A673 (cell line): Measurements from ENCODE around the gene EVX1. TPM values are rescaled to one million over a fixed set of nuclear protein-coding genes. Genes with fewer than 3 reads are reported as not detected.

Experiments
- BruUV-seq: library from RNA; stranded (reverse); fragments of 400-500 nt; replicated peaks from 2 replicates; lab custom pipeline; 2021; lab: Mats Ljungman, UMichigan
- CTCF ChIA-PET: fragments of 300-600 bp; sonication (Branson Sonifier 250); formaldehyde crosslinking; loops from one replicate; lab custom pipeline; 2022; ENCODE audit warnings: antibody characterized with exemption; lab: Charles Lee
- POLR2A ChIA-PET: fragments of 300-600 bp; sonication (Branson Sonifier 250); formaldehyde crosslinking; loops from one replicate; lab custom pipeline; 2022; ENCODE audit warnings: antibody characterized with exemption; ENCODE audit not compliant: low non-redundant PET; lab: Charles Lee
- DNase-seq: peaks from one replicate; pipeline ENCODE4 v3.0.0-alpha.2; 2015; ENCODE audit warnings: low spot score
- H3K27ac ChIP-seq: fragments of 200-600 bp; sonication (generic); 2 replicates; pipeline ENCODE4 v1.5.1; 2016; ENCODE audit warnings: mixed run types, low read depth, mild to moderate bottlenecking, mixed read lengths, antibody characterized with exemption, low read length; ENCODE audit not compliant: poor library complexity, severe bottlenecking
- H3K27me3 ChIP-seq: fragments of 200-600 bp; sonication (generic); replicated peaks from 2 replicates; pipeline ENCODE4 v1.6.1; 2017; ENCODE audit warnings: mixed run types, low read depth, mild to moderate bottlenecking, mixed read lengths, antibody characterized with exemption, low read length; ENCODE audit not compliant: insufficient read depth, poor library complexity
- H3K36me3 ChIP-seq: fragments of 200-600 bp; sonication (generic); 2 replicates; pipeline ENCODE4 v1.6.1; 2016; ENCODE audit warnings: mixed run types, mild to moderate bottlenecking, mixed read lengths, antibody characterized with exemption, low read length; ENCODE audit not compliant: insufficient read depth, poor library complexity, severe bottlenecking
- H3K4me1 ChIP-seq: fragments of 200-600 bp; sonication (generic); 2 replicates; pipeline ENCODE4 v1.6.1; 2017; ENCODE audit warnings: mixed run types, mild to moderate bottlenecking, mixed read lengths, antibody characterized with exemption, low read length; ENCODE audit not compliant: insufficient read depth, poor library complexity, severe bottlenecking
- H3K4me3 ChIP-seq: fragments of 200-600 bp; sonication (generic); 2 replicates; pipeline ENCODE4 v1.5.1; 2016; ENCODE audit warnings: low read depth, mixed run types, mild to moderate bottlenecking, mixed read lengths, low read length; ENCODE audit not compliant: poor library complexity, severe bottlenecking
- H3K9me3 ChIP-seq: fragments of 200-600 bp; sonication (generic); 2 replicates; pipeline ENCODE4 v1.6.1; 2016; ENCODE audit warnings: mixed run types, low read depth, mild to moderate bottlenecking, mixed read lengths, antibody characterized with exemption, low read length; ENCODE audit not compliant: poor library complexity, severe bottlenecking
- EZH2 ChIP-seq: fragments of 200-600 bp; sonication (generic); IDR thresholded peaks from 2 replicates; pipeline ENCODE4 v1.6.1; 2017; ENCODE audit warnings: borderline replicate concordance, low read depth, mild to moderate bottlenecking, mixed read lengths, antibody characterized with exemption, low read length; ENCODE audit not compliant: poor library complexity, severe bottlenecking
- intact Hi-C: fragments of 100-400 bp; cut with micrococcal nuclease; formaldehyde crosslinking; loops from one replicate; pipeline ENCODE4 v1.10.0; 2022; ENCODE audit not compliant: unreplicated experiment
- total RNA-seq: library from RNA; stranded (reverse); gene quantifications from 2 replicates; pipeline ENCODE4 v1.2.3, GENCODE V29; 2021
- TF ChIP-seq, protein P1 (sequence below): fragments of 300-800, 200-600 bp; sonication (generic); conservative IDR thresholded peaks from 2 replicates; pipeline ENCODE4 v1.5.1; 2017; ENCODE audit warnings: low read depth, mild to moderate bottlenecking, antibody characterized with exemption, low read length, moderate library complexity, mixed read lengths

EVX1 gene
- total RNA-seq, 1 experiment from 2014 or later: not detected

DNA sequence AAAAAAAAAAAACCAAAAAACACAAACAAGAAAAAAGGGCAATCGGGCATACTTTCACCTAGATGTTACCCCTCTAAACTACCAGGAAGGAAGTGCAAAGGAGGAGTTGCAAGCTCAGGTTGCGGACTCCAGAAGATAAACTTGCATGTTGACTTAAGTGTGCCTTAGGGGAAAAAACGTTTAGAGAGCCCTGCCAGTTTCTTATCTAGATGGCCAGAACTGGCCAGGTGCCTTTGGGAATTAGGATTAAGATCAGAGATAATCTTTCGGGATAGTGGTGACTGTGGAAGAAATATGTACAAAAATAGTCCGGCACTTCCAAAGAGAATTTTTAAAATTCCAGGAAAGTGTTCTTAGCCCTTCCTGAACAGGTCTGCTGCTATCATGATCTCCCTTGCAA, 17.6 kb downstream of the EVX1 start:
- no TSS peak for BruUV-seq
- intact Hi-C loops: no loop called here
- CTCF ChIA-PET: no interaction called here
- no peak for DNase-seq
- Histone ChIP-seq H3K27me3 (peaks cover 28% of the 10 kb centered on the region), H3K4me1 (no peaks in the 10 kb centered on the region), H3K27ac (no peak overlapping the region), H3K36me3 (no peaks in the 10 kb centered on the region), H3K4me3 (no peak overlapping the region), H3K9me3 (no peaks in the 10 kb centered on the region)
- no peak for TF ChIP-seq EZH2
- TF ChIP-seq, protein P1, sequence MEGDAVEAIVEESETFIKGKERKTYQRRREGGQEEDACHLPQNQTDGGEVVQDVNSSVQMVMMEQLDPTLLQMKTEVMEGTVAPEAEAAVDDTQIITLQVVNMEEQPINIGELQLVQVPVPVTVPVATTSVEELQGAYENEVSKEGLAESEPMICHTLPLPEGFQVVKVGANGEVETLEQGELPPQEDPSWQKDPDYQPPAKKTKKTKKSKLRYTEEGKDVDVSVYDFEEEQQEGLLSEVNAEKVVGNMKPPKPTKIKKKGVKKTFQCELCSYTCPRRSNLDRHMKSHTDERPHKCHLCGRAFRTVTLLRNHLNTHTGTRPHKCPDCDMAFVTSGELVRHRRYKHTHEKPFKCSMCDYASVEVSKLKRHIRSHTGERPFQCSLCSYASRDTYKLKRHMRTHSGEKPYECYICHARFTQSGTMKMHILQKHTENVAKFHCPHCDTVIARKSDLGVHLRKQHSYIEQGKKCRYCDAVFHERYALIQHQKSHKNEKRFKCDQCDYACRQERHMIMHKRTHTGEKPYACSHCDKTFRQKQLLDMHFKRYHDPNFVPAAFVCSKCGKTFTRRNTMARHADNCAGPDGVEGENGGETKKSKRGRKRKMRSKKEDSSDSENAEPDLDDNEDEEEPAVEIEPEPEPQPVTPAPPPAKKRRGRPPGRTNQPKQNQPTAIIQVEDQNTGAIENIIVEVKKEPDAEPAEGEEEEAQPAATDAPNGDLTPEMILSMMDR: no peak
- POLR2A ChIA-PET: no interaction called here

DNA sequence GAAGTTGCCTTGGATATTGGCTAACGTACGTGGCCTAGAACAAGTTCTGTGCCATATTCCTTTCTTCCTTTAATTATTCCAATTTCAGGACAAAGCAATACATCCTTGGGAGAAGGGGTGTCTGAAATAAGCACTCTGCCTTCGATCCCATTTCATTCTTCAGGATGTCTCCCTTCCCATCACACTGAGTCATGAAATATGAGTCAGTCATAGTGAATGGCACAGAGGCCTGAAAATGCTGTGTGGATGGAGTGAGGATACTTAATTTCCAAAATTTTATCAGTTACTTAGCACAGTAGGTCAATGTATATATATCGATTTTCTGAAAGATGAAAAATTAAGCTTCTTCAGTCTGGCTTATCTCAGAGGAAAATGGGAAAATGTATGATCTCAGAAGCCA, 19.5 kb downstream of the EVX1 start:
- H3K36me3 ChIP-seq: no peaks in the 10 kb centered on the region

DNA sequence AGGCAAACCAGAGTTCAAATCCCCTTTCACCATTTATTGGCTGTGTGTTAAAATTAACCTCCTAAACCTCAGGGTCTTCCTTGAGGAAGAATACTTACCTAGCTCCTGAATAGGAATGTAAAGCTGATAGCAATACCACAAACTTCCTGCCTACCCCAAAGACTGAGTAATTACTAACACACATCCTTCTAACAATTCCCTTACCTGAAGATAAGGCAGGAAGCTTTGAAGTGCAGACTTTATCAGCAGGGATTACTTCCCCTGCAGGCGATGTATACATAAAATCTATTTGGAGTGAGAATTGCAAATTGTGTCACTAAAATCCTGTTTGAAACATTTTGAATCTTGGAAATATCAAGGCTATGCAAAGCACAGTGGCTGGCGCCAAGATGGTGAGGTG, 21.2 kb downstream of the EVX1 start:
- H3K27me3 ChIP-seq: peaks cover 28% of the 10 kb centered on the region
- CTCF ChIA-PET: interaction anchor here (0.6 kb wide), 1 partner anchor 1014 kb away, joined by 3 read pairs; no protein-coding TSS in a partner anchor
- DNase-seq: no peak
- H3K4me3 ChIP-seq: no peak overlapping the region
- POLR2A ChIA-PET: no interaction called here
- H3K9me3 ChIP-seq: no peaks in the 10 kb centered on the region
- TF ChIP-seq, protein P1: no peak
- no peak for TF ChIP-seq EZH2
- H3K27ac ChIP-seq: no peak overlapping the region
- H3K36me3 ChIP-seq: no peaks in the 10 kb centered on the region
- intact Hi-C loops: no loop called here
- no peaks in the 10 kb centered on the region for H3K4me1 ChIP-seq
- no TSS peak for BruUV-seq

More for the DNA sequence above, 19.5 kb downstream of the EVX1 start:
- no TSS peak for BruUV-seq
- DNase-seq: no peak
- intact Hi-C loops: no loop called here
- no peaks in the 10 kb centered on the region for H3K9me3 ChIP-seq
- ChIA-PET POLR2A (no interaction called here), CTCF (no interaction called here)
- no peaks in the 10 kb centered on the region for H3K4me1 ChIP-seq
- H3K4me3 ChIP-seq: no peak overlapping the region
- H3K27ac ChIP-seq: no peak overlapping the region
- peaks cover 28% of the 10 kb centered on the region for H3K27me3 ChIP-seq
- TF ChIP-seq, protein P1: no peak
